CD4-positive, alpha-beta T cell (primary cell): ENCODE data around the gene RPL32. TPM values are rescaled to one million over a fixed set of nuclear protein-coding genes. Genes with fewer than 3 reads are reported as not detected.

Experiments used
- ATAC-seq: fragments of 200-7000 bp; cut with Tn5 transposase; one replicate; pipeline ENCODE4 v1.10.0; 2022; ENCODE audit warnings: mild to moderate bottlenecking; ENCODE audit not compliant: poor library complexity
- CTCF ChIA-PET: fragments of 350-600 bp; sonication (Branson Sonifier 250); formaldehyde crosslinking; loops from one replicate; lab custom pipeline; 2021; ENCODE audit warnings: antibody characterized with exemption, inconsistent platforms; lab: Charles Lee
- POLR2A ChIA-PET: fragments of 350-600 bp; sonication (Branson Sonifier 250); formaldehyde crosslinking; loops from one replicate; lab custom pipeline; 2021; ENCODE audit warnings: antibody characterized with exemption, inconsistent platforms; lab: Charles Lee
- DNase-seq, 14 experiments: peaks; one replicate each; pipeline ENCODE4 v3.0.0-alpha.2; 2013 to 2020; ENCODE audit warnings: mixed read lengths in 2 of 14
- H3K27ac ChIP-seq, 2 donors: one replicate each; pipeline versions ENCODE4 v1.5.1 to v1.7.0; 2013; ENCODE audit warnings: low read length in 2 of 2, low read depth in 1 of 2, mild to moderate bottlenecking in 1 of 2
- H3K27me3 ChIP-seq, 2 experiments: 1 replicate in 1 of 2; 2 replicates in 1 of 2; pipeline versions ENCODE4 v1.6.1 to v1.7.0; 2013; ENCODE audit warnings: low read length in 2 of 2, control low read depth in 1 of 2, mild to moderate bottlenecking in 1 of 2, moderate library complexity in 1 of 2; ENCODE audit not compliant: insufficient read depth in 2 of 2, control insufficient read depth in 1 of 2
- H3K36me3 ChIP-seq: one replicate; pipeline ENCODE4 v1.6.1; 2013; ENCODE audit warnings: low read length, control low read depth; ENCODE audit not compliant: insufficient read depth
- H3K4me1 ChIP-seq: one replicate; pipeline ENCODE4 v1.6.1; 2013; ENCODE audit warnings: low read length, control low read depth; ENCODE audit not compliant: insufficient read depth
- H3K4me3 ChIP-seq: one replicate; pipeline ENCODE4 v1.5.1; 2013; ENCODE audit warnings: mild to moderate bottlenecking, low read length, moderate library complexity
- H3K9me3 ChIP-seq, 2 experiments: 1 replicate in 1 of 2; 2 replicates in 1 of 2; pipeline versions ENCODE4 v1.6.1 to v1.7.0; 2013; ENCODE audit warnings: low read length in 2 of 2, mild to moderate bottlenecking in 2 of 2, control low read depth in 1 of 2, moderate library complexity in 1 of 2; ENCODE audit not compliant: control insufficient read depth in 1 of 2, insufficient read depth in 1 of 2
- H3K27ac Mint-ChIP-seq: one replicate; pipeline ENCODE4 v1.8.0; 2020; ENCODE audit warnings: mixed read lengths
- H3K27me3 Mint-ChIP-seq: one replicate; pipeline ENCODE4 v1.8.0; 2021; ENCODE audit warnings: mixed read lengths
- H3K36me3 Mint-ChIP-seq: one replicate; pipeline ENCODE4 v1.8.0; 2021; ENCODE audit warnings: low read depth, mixed read lengths
- H3K4me1 Mint-ChIP-seq: one replicate; pipeline ENCODE4 v1.8.0; 2021; ENCODE audit warnings: low read depth, mixed read lengths
- H3K4me3 Mint-ChIP-seq: one replicate; pipeline ENCODE4 v1.8.0; 2020; ENCODE audit warnings: mild to moderate bottlenecking, mixed read lengths
- H3K9me3 Mint-ChIP-seq: one replicate; pipeline ENCODE4 v1.8.0; 2020; ENCODE audit warnings: mixed read lengths
- CTCF ChIP-seq: fragments of 200-600 bp; IDR thresholded peaks from one replicate; pipeline ENCODE4 v1.8.0; 2022; ENCODE audit warnings: antibody characterized with exemption, mild to moderate bottlenecking
- intact Hi-C, 2 experiments: fragments of 100-400 bp; cut with DNase I in 1 of 2; cut with micrococcal nuclease in 1 of 2; formaldehyde crosslinking; loops; one replicate each; pipeline versions ENCODE4 v1.15.1 to v1.9.0; 2023 to 2025; cut with DNase I, micrococcal nuclease
- total RNA-seq, 174 experiments: library from RNA in 2 of 174; stranded (reverse) in 2 of 174; gene quantifications; one replicate each; pipeline ENCODE4 v1.2.3 and lab custom pipeline; 2021 to 2026

RPL32 gene
- total RNA-seq, 2 experiments from 2014 or later, result 4,308 to 4,667 TPM

DNA sequence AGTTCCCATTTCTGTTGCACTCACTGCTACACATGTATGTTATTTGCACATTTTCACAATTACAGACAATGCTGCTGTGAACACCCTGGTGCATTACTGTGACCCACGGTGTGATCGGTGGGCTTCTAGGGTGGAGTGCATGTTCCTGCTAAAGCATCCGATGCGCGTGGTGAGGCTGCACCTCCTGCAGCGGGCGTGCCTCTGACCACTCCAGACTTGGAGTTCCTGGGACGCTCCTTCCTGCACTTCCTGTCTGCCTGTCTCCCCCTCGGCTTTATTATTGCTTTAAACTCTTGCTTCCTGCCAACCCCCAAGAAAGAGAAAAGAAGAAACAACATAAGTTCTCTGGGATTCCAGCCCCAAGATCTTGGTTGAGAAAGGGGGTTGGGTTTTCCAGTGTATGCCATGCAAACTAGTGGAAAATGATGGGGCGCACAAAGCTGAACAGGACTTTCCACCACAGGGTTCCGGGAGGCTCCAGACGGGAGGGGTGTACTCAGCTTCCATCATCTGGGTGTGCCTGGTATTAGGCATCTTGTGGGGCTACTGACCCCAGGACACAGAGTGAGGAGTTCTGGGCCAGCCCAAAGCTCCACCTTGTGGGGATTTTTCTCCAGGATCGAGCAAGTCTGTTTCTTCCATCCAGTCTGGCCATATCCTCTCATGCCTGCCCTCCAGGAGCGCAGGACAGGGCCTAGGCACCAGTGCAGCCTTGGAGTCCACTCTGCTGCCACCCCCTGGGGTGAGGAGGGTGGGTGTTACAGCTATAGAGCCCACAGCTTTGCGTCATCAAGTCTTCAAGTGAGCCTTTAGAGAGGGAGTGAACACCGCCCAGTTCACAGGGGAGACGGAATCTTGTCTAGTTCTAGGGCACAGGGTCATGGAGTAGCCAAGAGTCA, 11.2 kb downstream of the RPL32 start:
- Histone ChIP-seq H3K9me3 (no peaks in the 10 kb centered on the region), H3K4me1 (no peaks in the 10 kb centered on the region), H3K4me3 (no peak overlapping the region), H3K27ac (no peak overlapping the region), H3K27me3 (no peaks in the 10 kb centered on the region), H3K36me3 (peaks cover 40% of the 10 kb centered on the region)
- Mint-ChIP-seq H3K27me3 (no peaks in the 10 kb centered on the region), H3K4me1 (no peaks in the 10 kb centered on the region), H3K9me3 (no peaks in the 10 kb centered on the region), H3K27ac (no peak overlapping the region), H3K4me3 (no peak overlapping the region), H3K36me3 (peaks cover 56% of the 10 kb centered on the region)
- intact Hi-C loops, result loop anchor here in 1 of 2 experiments (10.0 kb wide), 1 partner anchor 275 kb away; the partner anchor contains the start of gene MKRN2
- CTCF ChIA-PET, result interaction anchor here (0.6 to 3.5 kb wide), 4 partner anchors 11 to 20 kb away, joined by 3 to 18 read pairs (median 4); partner anchors contain the start of gene RPL32
- ATAC-seq, result no peak
- POLR2A ChIA-PET, result interaction anchor here (1.4 to 1.9 kb wide), 2 partner anchors 11 to 19 kb away, joined by 4 to 12 read pairs; partner anchors contain the start of gene RPL32
- no peak for DNase-seq
- TF ChIP-seq CTCF, result no peak

- no peaks in the 10 kb centered on the region for H3K9me3 Mint-ChIP-seq
- peaks cover 49% of the 10 kb centered on the region for H3K36me3 Mint-ChIP-seq
- POLR2A ChIA-PET, result interaction anchor here (1.4 to 1.9 kb wide), 2 partner anchors 11 to 19 kb away, joined by 4 to 12 read pairs; partner anchors contain the start of gene RPL32
- H3K4me3 Mint-ChIP-seq, result no peak overlapping the region
- Histone ChIP-seq H3K4me1 (no peaks in the 10 kb centered on the region), H3K36me3 (peaks cover 33% of the 10 kb centered on the region), H3K27me3 (no peaks in the 10 kb centered on the region), H3K9me3 (no peaks in the 10 kb centered on the region), H3K4me3 (no peak overlapping the region), H3K27ac (no peak overlapping the region)
- no peak for DNase-seq
- intact Hi-C loops, result no loop called here
- TF ChIP-seq CTCF, result no peak
- no peaks in the 10 kb centered on the region for H3K27me3 Mint-ChIP-seq
- ATAC-seq, result no peak
- no peaks in the 10 kb centered on the region for H3K4me1 Mint-ChIP-seq
- CTCF ChIA-PET, result interaction anchor here (1.3 kb wide), 1 partner anchor 19 kb away, joined by 5 read pairs; no protein-coding TSS in a partner anchor
- H3K27ac Mint-ChIP-seq, result no peak overlapping the region
Measured at GRCh38 chr3:12829404-12829803, 12.0 kb downstream of the RPL32 start.

- Mint-ChIP-seq H3K27me3 (no peaks in the 10 kb centered on the region), H3K4me3 (no peak overlapping the region), H3K4me1 (no peaks in the 10 kb centered on the region), H3K27ac (no peak overlapping the region), H3K36me3 (peaks cover 43% of the 10 kb centered on the region), H3K9me3 (no peaks in the 10 kb centered on the region)
- ChIA-PET POLR2A (no interaction called here), CTCF (no interaction called here)
- Histone ChIP-seq H3K36me3 (peaks cover 26% of the 10 kb centered on the region), H3K4me3 (no peak overlapping the region), H3K27me3 (no peaks in the 10 kb centered on the region), H3K27ac (no peak overlapping the region), H3K4me1 (no peaks in the 10 kb centered on the region), H3K9me3 (no peaks in the 10 kb centered on the region)
- DNase-seq (no peak), ATAC-seq (no peak)
- no peak for TF ChIP-seq CTCF
- intact Hi-C loops, result no loop called here
Measured at GRCh38 chr3:12828751-12829150, 12.6 kb downstream of the RPL32 start.
